ES-I3 (cell line): ENCODE measurements around the gene GLI3.

Experiments
- H3K36me3 ChIP-seq: 2 replicates; pipeline ENCODE4 v1.6.1; 2013; ENCODE audit warnings: mild to moderate bottlenecking, low read length, control low read depth, moderate library complexity; ENCODE audit not compliant: insufficient read depth
- H3K4me1 ChIP-seq: 2 replicates; pipeline ENCODE4 v1.6.1; 2013; ENCODE audit warnings: mild to moderate bottlenecking, control low read depth, low read length; ENCODE audit not compliant: insufficient read depth
- H3K9ac ChIP-seq: 2 replicates; pipeline ENCODE4 v1.6.1; 2013; ENCODE audit warnings: low read depth, mild to moderate bottlenecking, low read length, moderate library complexity
- H3K9me3 ChIP-seq: 2 replicates; pipeline ENCODE4 v1.6.1; 2013; ENCODE audit warnings: mild to moderate bottlenecking, low read length, moderate library complexity; ENCODE audit not compliant: control insufficient read depth, insufficient read depth

GLI3 gene

DNA sequence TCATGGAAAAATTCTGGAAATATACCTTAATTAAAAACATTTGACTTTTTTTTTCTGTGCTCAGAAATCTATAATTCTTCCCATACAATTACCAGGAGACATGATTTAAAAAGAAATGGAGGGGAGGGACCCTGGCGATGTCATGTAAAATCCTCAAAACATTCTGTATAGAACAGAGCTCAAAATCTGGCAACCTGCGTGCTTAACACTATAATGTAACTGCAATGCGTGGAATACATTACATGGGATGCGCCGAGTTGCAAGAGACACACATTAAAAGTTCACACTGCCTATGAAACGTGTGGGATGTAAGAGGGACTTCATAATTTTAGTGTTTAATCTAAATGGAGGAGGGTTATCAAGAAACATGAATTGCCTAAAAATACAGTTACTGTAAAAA, 215.0 kb downstream of the GLI3 start:
- H3K36me3 ChIP-seq = no peaks in the 10 kb centered on the region; the same call in 1 of the 2 replicates
- no peaks in the 10 kb centered on the region for H3K9me3 ChIP-seq
- no peak overlapping the region for H3K9ac ChIP-seq
- H3K4me1 ChIP-seq = peaks cover 6% of the 10 kb centered on the region

DNA sequence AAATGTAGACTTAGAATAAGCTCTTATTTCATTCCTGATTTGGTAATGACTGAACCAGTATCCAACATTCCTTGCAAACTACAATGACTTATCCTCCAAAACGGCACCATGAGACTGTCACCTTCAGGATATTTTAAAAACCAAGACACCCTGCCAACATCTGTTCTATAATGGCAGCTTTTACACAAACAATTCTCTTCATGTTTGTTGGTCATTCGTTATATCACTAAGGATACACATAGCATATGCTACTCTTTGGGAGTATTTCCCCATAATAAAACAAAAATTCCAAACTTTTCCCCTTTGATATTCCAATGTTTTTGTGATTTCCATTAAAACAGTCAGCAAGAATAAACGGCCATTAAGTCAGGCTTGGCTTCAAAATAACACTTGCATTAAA, 215.4 kb downstream of the GLI3 start:
- Histone ChIP-seq H3K4me1 (peaks cover 3% of the 10 kb centered on the region; the same call in 1 of the 2 replicates), H3K9ac (no peak overlapping the region), H3K36me3 (no peaks in the 10 kb centered on the region; the same call in 1 of the 2 replicates), H3K9me3 (no peaks in the 10 kb centered on the region)

DNA sequence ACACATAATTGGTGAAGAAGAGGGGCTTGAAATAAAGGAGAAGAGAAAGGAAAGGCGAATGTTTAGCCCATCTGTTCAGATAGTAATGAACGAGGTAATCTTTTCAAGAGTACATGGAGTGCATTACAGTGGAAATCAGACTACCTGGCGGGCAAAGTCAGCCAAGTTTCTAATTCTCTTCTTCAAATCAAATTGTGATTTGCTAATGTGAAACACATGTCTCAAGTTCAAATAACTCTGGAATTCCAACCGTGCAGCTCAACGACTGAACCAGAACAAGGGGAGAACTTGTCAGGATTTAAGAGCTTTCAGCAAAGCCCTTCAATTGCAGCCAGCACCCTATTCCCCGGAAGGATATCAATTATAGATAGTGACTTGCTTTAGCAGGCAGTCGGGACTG, 216.9 kb downstream of the GLI3 start:
- 0 out of 2 replicates have a peak, but pooled peaks cover 3% of the 10 kb centered on the region for H3K9me3 ChIP-seq
- H3K4me1 ChIP-seq = peaks cover 3% of the 10 kb centered on the region; the same call in 1 of the 2 replicates
- no peak overlapping the region for H3K9ac ChIP-seq
- H3K36me3 ChIP-seq = no peaks in the 10 kb centered on the region; the same call in 1 of the 2 replicates

DNA sequence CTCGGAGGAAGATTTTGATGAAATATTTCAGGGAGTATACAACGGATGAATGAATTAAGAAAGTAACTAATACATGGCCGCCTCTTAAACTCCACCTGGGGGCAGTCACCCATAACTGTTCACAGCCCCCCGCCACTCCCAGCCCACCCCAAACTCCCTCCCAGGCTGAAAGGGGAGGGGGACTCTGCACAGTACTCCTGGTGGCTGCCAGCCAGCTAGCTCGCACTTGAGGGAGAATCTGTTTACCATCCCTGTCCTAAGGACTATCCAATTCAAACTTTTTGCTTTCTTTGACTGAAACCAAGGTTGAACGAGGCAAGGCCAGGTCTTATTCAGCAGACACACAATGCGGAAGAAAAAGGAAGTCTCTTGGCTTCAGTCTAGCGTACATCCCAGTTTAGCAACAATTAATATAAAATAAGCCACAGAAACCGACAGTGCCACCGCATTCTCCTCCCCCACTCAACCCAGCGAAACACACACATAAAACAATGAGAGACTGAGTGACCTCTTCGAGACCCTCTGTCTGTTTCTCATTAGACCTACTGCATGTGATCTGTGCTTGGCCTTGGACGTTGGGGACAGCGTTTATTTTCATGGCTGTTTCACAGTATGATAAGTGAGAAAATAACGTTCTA, 219.5 kb downstream of the GLI3 start:
- Histone ChIP-seq H3K36me3 (no peaks in the 10 kb centered on the region; the same call in 1 of the 2 replicates), H3K9me3 (peaks cover 9% of the 10 kb centered on the region), H3K4me1 (no peaks in the 10 kb centered on the region), H3K9ac (no peak overlapping the region)

DNA sequence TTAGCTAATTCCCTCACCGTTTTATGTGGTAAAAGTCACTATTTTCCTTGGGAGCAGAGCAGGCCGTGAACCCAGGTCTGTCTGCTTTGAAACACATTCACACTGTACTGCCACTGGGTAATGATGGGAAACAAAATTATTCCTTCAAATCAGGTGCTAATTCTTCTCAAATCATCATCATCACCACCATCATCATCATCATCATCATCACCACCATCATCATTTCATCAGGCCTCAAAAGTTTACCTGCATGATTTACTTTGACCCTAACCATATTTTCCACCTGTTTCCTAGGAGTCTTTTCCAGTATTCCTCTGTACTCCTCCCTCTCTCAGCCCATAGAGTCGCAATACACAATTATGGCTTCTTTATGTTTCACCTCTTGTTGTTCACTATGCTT, 220.5 kb downstream of the GLI3 start:
- Histone ChIP-seq H3K36me3 (no peaks in the 10 kb centered on the region; the same call in 1 of the 2 replicates), H3K4me1 (no peaks in the 10 kb centered on the region), H3K9ac (no peak overlapping the region), H3K9me3 (peaks cover 9% of the 10 kb centered on the region)

DNA sequence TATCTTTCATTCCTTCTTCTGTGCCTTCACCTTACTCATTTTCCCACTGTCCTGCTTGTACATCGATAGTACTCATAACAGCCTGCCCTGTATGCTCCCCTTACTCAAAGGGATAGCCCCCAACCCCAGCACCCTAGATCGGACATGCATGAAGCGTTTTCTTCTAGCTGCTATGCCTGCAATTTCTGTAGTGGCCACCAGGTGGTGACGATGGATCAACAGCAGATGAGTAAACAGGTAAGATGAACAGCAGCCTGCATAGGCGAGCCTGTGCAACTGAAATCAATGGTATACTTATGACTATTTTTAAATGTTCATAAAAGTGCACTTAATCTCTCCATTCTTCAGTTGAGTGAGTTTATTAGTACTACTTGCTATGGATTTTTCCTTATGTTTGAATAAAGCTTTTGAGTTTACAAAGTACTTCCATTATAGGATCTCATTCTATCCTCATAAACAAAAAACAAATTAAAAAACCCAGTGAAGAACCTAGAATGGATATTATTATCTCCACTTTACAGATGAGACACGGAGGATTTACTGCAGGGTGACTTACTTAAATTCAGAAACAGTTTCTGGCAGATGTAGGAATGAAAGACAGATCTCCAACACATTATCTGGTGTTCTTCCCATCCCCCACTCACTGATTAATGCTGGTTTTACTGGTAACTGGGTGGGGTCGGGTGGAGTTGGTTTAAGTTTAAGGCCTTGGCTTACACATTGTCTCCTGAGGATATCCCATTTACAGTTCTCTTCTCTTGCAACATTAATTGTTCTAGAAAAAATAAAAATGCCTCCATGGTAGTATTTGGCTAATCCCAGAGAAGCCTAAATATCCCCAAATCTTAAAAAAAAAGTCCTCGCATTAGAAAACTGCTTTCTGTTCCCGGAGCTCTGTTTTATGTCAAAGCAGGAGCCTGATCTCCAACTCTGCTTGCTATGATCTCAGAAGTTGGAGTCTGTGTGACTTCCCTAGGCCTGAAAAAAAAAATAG, 222.1 kb downstream of the GLI3 start:
- Histone ChIP-seq H3K9me3 (peaks cover 9% of the 10 kb centered on the region), H3K4me1 (no peaks in the 10 kb centered on the region), H3K36me3 (no peaks in the 10 kb centered on the region; the same call in 1 of the 2 replicates), H3K9ac (no peak overlapping the region)

GRCh38 chr7:42012786-42013360, 224.1 kb downstream of the GLI3 start:
- H3K4me1 ChIP-seq = no peaks in the 10 kb centered on the region
- H3K36me3 ChIP-seq = no peaks in the 10 kb centered on the region
- H3K9ac ChIP-seq = no peak overlapping the region
- H3K9me3 ChIP-seq = peaks cover 9% of the 10 kb centered on the region

- H3K9me3 ChIP-seq = peaks cover 9% of the 10 kb centered on the region
- no peaks in the 10 kb centered on the region for H3K4me1 ChIP-seq
- H3K36me3 ChIP-seq = no peaks in the 10 kb centered on the region
- H3K9ac ChIP-seq = no peak overlapping the region
These were observed 224.7 kb downstream of the GLI3 start for GRCh38 chr7:42012313-42012712.

GRCh38 chr7:42011846-42012245, 225.2 kb downstream of the GLI3 start:
- Histone ChIP-seq H3K4me1 (peaks cover 4% of the 10 kb centered on the region; the same call in 1 of the 2 replicates), H3K9me3 (peaks cover 9% of the 10 kb centered on the region), H3K36me3 (no peaks in the 10 kb centered on the region), H3K9ac (no peak overlapping the region)

DNA sequence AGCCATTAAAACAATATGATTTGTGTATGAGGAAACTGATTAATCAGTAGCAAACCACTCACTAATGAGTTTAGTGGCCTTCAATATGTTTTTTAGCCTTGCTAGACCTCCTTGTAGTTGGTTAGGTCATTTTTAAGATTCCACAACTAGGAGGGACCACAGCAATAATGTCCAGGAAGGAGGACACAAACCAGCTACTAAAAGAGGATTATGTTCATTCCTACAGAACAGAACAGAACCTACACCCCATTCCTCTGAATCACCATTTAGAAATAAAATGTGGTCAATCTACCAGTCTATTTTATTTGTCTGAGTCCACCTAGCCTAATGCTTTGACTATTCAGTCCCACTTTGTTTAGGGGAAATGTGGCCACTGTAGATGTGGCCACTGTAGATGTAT, 226.3 kb downstream of the GLI3 start:
- Histone ChIP-seq H3K9me3 (peaks cover 9% of the 10 kb centered on the region), H3K4me1 (peaks cover 4% of the 10 kb centered on the region; the same call in 1 of the 2 replicates), H3K36me3 (no peaks in the 10 kb centered on the region), H3K9ac (no peak overlapping the region)

DNA sequence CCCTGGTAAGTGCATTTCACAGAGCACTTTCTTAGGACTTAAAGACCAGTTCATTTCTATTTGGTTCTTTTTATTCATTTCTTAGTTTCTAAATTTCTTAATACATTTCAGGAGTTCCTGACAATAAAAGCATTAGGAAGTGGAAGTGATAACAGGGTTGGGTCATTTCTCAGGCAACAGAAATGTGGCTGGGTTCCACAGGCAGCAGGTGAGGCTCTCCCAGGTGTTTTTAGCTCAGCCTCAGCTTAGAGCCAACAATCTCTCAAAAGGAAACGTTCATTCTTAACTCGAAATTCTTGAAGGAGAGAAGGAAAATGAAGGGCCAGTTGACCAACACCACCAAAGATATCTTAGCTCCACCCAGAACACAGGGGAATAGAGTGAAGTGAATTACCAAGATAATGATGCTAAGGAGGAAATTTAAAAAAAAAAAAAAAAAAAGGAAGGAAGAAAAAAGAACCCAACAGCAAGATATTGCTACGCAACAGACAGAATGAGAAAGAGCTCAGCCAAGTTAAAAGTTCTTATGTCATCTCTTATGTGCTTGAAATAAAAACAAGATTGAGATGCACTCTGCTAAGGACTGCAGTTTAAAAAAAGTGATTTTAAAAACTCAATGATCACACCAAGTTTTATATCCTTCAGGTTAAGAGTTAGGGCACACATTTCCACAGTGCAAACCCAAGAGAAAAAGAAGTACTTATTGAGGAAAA, 230.1 kb downstream of the GLI3 start:
- H3K9ac ChIP-seq = no peak overlapping the region
- H3K9me3 ChIP-seq = no peaks in the 10 kb centered on the region
- no peaks in the 10 kb centered on the region for H3K36me3 ChIP-seq
- H3K4me1 ChIP-seq = peaks cover 4% of the 10 kb centered on the region; the same call in 1 of the 2 replicates

- Histone ChIP-seq H3K9ac (no peak overlapping the region), H3K9me3 (no peaks in the 10 kb centered on the region), H3K4me1 (peaks cover 4% of the 10 kb centered on the region; the same call in 1 of the 2 replicates), H3K36me3 (no peaks in the 10 kb centered on the region)
These were observed 234.4 kb downstream of the GLI3 start for GRCh38 chr7:42002654-42003053.

DNA sequence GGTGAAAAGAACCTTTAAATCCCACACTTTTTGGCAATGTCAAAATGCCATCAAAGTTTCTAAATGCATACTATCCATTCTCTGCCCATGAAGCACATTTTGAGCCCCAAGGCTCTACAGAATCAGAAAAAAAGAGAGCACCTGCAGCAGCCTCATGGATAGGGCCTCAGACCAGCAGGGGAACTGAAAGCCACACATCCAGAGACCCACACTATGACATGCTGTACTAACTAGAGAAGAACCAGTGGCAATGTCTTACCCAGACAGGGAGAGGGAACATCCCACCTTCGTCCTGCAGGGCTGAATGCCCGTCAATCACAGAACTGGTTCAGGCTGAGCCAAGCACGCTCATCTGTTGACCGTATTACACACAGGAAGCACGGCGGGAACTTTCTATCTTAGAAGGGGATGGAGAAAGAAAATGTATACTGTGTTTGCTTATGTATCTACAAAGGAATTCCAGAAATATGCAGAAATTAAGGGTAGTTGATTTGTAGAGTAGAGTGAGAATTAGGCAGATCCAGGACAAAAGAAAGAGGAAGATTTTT, 237.2 kb downstream of the GLI3 start:
- Histone ChIP-seq H3K4me1 (peaks cover 5% of the 10 kb centered on the region; the same call in 1 of the 2 replicates), H3K36me3 (no peaks in the 10 kb centered on the region), H3K9me3 (no peaks in the 10 kb centered on the region), H3K9ac (no peak overlapping the region)
